Measurements from ENCODE around the gene PPBP.
"Not testable (repeated sequence)": the region's sequence is repeated elsewhere in the genome, so short reads cannot be mapped to it uniquely, and the experiment has no call there.

PPBP gene

GRCh38 chr4:73991742-73992000, 3.7 kb upstream of the PPBP start:
- DNase-seq: no peak

GRCh38 chr4:73990988-73991741, 3.2 kb upstream of the PPBP start:
- no peak for DNase-seq

- DNase-seq: no peak
Measured at GRCh38 chr4:73989928-73990327, 1.9 kb upstream of the PPBP start.

GRCh38 chr4:73989031-73989430, 1.0 kb upstream of the PPBP start:
- no peak for DNase-seq

- DNase-seq: no peak
Measured at GRCh38 chr4:73985528-73985852, 2.5 kb downstream of the PPBP start.

- DNase-seq: no peak
Measured at GRCh38 chr4:73984736-73985527, 3.1 kb downstream of the PPBP start.

GRCh38 chr4:73981175-73981574, 6.8 kb downstream of the PPBP start:
- not testable (repeated sequence) for DNase-seq

GRCh38 chr4:73979407-73979957, 8.5 kb downstream of the PPBP start:
- no peak for DNase-seq

- no peak for DNase-seq
Measured at GRCh38 chr4:73978886-73979285, 9.1 kb downstream of the PPBP start.

- no peak for DNase-seq
Measured at GRCh38 chr4:73976716-73977115, 11.3 kb downstream of the PPBP start.

GRCh38 chr4:73976217-73976616, 11.8 kb downstream of the PPBP start:
- no peak for DNase-seq

GRCh38 chr4:73974352-73974751, 13.6 kb downstream of the PPBP start:
- no peak for DNase-seq

- DNase-seq: no peak
Measured at GRCh38 chr4:73970945-73971344, 17.0 kb downstream of the PPBP start.

GRCh38 chr4:73970011-73970410, 18.0 kb downstream of the PPBP start:
- DNase-seq: no peak

GRCh38 chr4:73967866-73968265, 20.1 kb downstream of the PPBP start:
- no peak for DNase-seq

GRCh38 chr4:73964862-73965611, 23.0 kb downstream of the PPBP start:
- no peak for DNase-seq

- DNase-seq: no peak
Measured at GRCh38 chr4:73962724-73963123, 25.3 kb downstream of the PPBP start.

- DNase-seq: not testable (repeated sequence)
Measured at GRCh38 chr4:73959041-73959440, 28.9 kb downstream of the PPBP start.

- no peak for DNase-seq
Measured at GRCh38 chr4:73952352-73952751, 35.6 kb downstream of the PPBP start.

GRCh38 chr4:73950376-73950920, 37.5 kb downstream of the PPBP start:
- DNase-seq: not testable (repeated sequence)

GRCh38 chr4:73948990-73949706, 38.8 kb downstream of the PPBP start:
- no peak for DNase-seq

- no peak for DNase-seq
Measured at GRCh38 chr4:73948291-73948690, 39.7 kb downstream of the PPBP start.

All from NCI-H1417 treated with DMSO at 0.1 percent for 48 hours (cell line).